Endodermal cell (in vitro differentiated cells): ENCODE results near the gene CHST11. TPM values are rescaled to one million over a fixed set of nuclear protein-coding genes. Genes with fewer than 3 reads are reported as not detected.

ENCODE experiments used
- DNase-seq: peaks from one replicate; pipeline ENCODE4 v3.0.0-alpha.2; 2017
- H3K27ac ChIP-seq: 2 replicates; pipeline ENCODE4 v1.5.1; 2013; ENCODE audit warnings: mild to moderate bottlenecking, low read depth, low read length, moderate library complexity
- H3K27me3 ChIP-seq: 2 replicates; pipeline ENCODE4 v1.6.1; 2013; ENCODE audit warnings: mild to moderate bottlenecking, low read length, moderate library complexity; ENCODE audit not compliant: insufficient read depth, control insufficient read depth, poor library complexity, severe bottlenecking
- H3K36me3 ChIP-seq: 2 replicates; pipeline ENCODE4 v1.7.0; 2013; ENCODE audit warnings: mild to moderate bottlenecking, low read length, moderate library complexity; ENCODE audit not compliant: control insufficient read depth, insufficient read depth
- H3K4me1 ChIP-seq: one replicate; pipeline ENCODE4 v1.7.0; 2013; ENCODE audit warnings: low read length; ENCODE audit not compliant: control insufficient read depth, insufficient read depth
- H3K4me3 ChIP-seq: 2 replicates; pipeline ENCODE4 v1.5.1; 2013; ENCODE audit warnings: mild to moderate bottlenecking, low read length, moderate library complexity
- H3K9ac ChIP-seq: 2 replicates; pipeline ENCODE4 v1.6.1; 2013; ENCODE audit warnings: mild to moderate bottlenecking, low read length, moderate library complexity; ENCODE audit not compliant: poor library complexity, severe bottlenecking; ENCODE audit errors: extremely low read depth
- H3K9me3 ChIP-seq: 2 replicates; pipeline ENCODE4 v1.6.1; 2013; ENCODE audit warnings: mild to moderate bottlenecking, low read length, moderate library complexity; ENCODE audit not compliant: control insufficient read depth
- H3K27ac Mint-ChIP-seq: 2 replicates; pipeline ENCODE4 v1.8.0; 2020; ENCODE audit warnings: mixed read lengths
- H3K27me3 Mint-ChIP-seq: 2 replicates; pipeline ENCODE4 v1.8.0; 2021; ENCODE audit warnings: mild to moderate bottlenecking, mixed read lengths; ENCODE audit not compliant: insufficient read depth
- H3K36me3 Mint-ChIP-seq: 2 replicates; pipeline ENCODE4 v1.8.0; 2020; ENCODE audit warnings: low read depth, mixed read lengths
- H3K4me1 Mint-ChIP-seq: 2 replicates; pipeline ENCODE4 v1.8.0; 2020; ENCODE audit warnings: mixed read lengths
- H3K4me3 Mint-ChIP-seq: 2 replicates; pipeline ENCODE4 v1.8.0; 2020; ENCODE audit warnings: mild to moderate bottlenecking, moderate library complexity, mixed read lengths
- H3K9me3 Mint-ChIP-seq: 2 replicates; pipeline ENCODE4 v1.8.0; 2020; ENCODE audit warnings: mild to moderate bottlenecking, mixed read lengths
- CTCF ChIP-seq: fragments of 200-600 bp; sonication (generic); conservative IDR thresholded peaks from 2 replicates; pipeline ENCODE4 v1.5.0; 2021; ENCODE audit warnings: antibody characterized with exemption, mild to moderate bottlenecking
- WGBS, 2 experiments: methylation state at CpG; one replicate each; pipeline versions ENCODE4 v1.1.5 to v1.1.7; 2013; ENCODE audit warnings: missing lambda C conversion rate in 2 of 2, mixed read lengths in 1 of 2; ENCODE audit not compliant: insufficient coverage in 1 of 2, insufficient read length in 1 of 2; 5-methylcytosine and 5-hydroxymethylcytosine counted together
- total RNA-seq, 2 donors: library from RNA; stranded (reverse); fragmentation: NEBNext Ultra II Directional in 1 of 2; extraction: Animal tissue kit (Norgen Biotek cat#: 25700) in 1 of 2; gene quantifications; 2 replicates in 1 of 2; 3 replicates in 1 of 2; pipeline ENCODE4 v1.2.1, GENCODE V29; 2021

Gene CHST11
- total RNA-seq, 2 donors from 2014 or later, result 30.7 to 36.2 TPM

DNA sequence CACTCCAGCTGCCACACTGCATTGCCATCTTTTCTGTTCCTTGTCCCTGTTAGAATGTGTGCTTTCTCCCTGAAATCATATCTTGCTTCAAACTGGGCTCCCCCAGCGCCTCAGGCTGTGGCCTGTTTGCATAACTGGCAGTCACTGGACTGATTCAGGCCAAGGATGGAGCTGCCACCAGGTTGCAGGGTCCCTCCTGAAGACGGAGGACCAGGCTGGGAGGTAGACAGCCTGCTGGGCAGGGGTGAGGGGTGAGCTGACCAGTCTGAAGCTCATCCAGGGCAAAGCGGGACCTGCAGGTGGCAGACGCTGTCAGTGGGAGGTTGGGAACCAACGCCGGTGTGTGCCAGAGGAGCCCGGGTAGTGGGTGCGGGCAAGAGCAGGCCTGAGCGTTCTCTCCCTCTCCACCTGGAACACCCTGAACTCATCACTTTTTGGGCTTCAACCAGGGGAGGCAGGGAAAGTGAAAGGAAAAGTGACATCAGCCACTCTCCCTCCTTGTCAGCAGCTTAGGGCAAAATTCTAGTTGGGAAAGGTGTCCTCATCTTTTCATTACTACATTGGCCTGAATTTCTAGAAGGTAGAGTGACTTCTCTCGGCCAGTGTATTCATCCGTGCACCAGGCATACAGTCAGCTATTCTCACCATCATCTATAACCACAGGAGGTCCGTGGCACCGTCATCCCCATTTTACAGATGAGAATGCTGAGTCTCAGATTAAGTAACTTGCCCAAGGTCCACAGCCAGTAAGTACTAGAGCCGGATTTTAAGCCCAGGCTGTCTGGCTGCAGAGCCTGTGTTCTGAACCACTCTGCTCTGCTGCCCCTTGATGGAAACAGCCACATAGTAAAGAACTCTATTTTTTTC, 282.3 kb downstream of the CHST11 start:
- H3K36me3 ChIP-seq, result no peaks in the 10 kb centered on the region
- no peak for DNase-seq
- no peaks in the 10 kb centered on the region for H3K27me3 Mint-ChIP-seq
- H3K27ac Mint-ChIP-seq, result no peak overlapping the region
- no peaks in the 10 kb centered on the region for H3K36me3 Mint-ChIP-seq
- peaks cover 4% of the 10 kb centered on the region for H3K9me3 Mint-ChIP-seq
- no peak for TF ChIP-seq CTCF
- no peaks in the 10 kb centered on the region for H3K9me3 ChIP-seq
- WGBS, 2 experiments, result 93 to 94% methylated on average over 6 to 14 of the region's 14 CpGs
- H3K4me3 Mint-ChIP-seq, result no peak overlapping the region
- no peak overlapping the region for H3K27ac ChIP-seq
- H3K27me3 ChIP-seq, result no peaks in the 10 kb centered on the region
- no peak overlapping the region for H3K4me3 ChIP-seq
- peaks cover 19% of the 10 kb centered on the region for H3K4me1 Mint-ChIP-seq
- H3K9ac ChIP-seq, result no peak overlapping the region
- H3K4me1 ChIP-seq, result peaks cover 4% of the 10 kb centered on the region

DNA sequence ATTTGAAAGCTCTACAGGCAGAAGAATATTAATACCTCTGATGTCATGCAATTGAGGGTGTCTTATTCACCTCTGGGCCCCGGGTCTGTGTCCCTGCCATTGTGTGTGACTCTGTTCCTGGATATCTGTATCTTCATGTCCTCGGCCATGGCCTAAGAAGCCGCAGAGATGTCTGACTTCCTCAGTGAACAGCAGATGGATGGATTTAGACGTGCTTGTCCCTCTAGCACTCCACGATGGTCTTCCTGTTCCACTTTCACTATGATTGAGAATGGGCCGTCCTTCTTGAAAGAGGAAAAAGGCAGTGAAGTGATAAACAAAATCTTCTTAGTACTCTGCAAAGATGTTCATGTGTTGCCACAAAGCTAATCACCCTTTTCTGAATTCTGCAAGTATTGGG, 283.9 kb downstream of the CHST11 start:
- Histone ChIP-seq H3K36me3 (no peaks in the 10 kb centered on the region), H3K9me3 (no peaks in the 10 kb centered on the region), H3K4me1 (peaks cover 4% of the 10 kb centered on the region), H3K27me3 (no peaks in the 10 kb centered on the region), H3K27ac (no peak overlapping the region), H3K4me3 (no peak overlapping the region), H3K9ac (no peak overlapping the region)
- Mint-ChIP-seq H3K36me3 (no peaks in the 10 kb centered on the region), H3K4me1 (peaks cover 26% of the 10 kb centered on the region), H3K9me3 (peaks cover 4% of the 10 kb centered on the region), H3K27ac (no peak overlapping the region), H3K27me3 (no peaks in the 10 kb centered on the region), H3K4me3 (no peak overlapping the region)
- no peak for TF ChIP-seq CTCF
- WGBS, 2 experiments, result 95 to 96% methylated on average over 6 of the region's 6 CpGs
- no peak for DNase-seq

DNA sequence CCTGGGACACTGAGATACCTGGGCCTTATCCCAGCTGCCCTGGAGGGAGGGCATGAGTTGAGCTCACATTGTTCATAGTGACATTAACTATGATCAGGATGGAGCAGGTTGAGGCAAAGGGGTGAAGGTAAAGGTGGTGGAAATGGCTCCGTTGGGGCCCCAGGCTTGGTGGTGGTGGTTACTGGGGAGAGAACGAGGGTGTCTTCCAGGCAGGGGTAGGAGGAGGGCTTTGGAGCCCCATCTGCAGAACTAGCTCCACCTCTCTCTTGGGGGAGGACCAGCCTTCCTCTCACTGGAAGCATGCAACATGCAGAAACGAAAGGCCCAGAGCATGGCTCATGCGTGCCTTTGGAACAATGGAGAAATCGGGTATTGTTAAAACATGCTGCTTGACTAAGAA, 284.3 kb downstream of the CHST11 start:
- H3K27me3 ChIP-seq, result no peaks in the 10 kb centered on the region
- no peak overlapping the region for H3K4me3 ChIP-seq
- peaks cover 4% of the 10 kb centered on the region for H3K9me3 Mint-ChIP-seq
- peaks cover 30% of the 10 kb centered on the region for H3K4me1 Mint-ChIP-seq
- H3K27ac ChIP-seq, result no peak overlapping the region
- DNase-seq, result no peak
- no peak overlapping the region for H3K9ac ChIP-seq
- no peaks in the 10 kb centered on the region for H3K9me3 ChIP-seq
- peaks cover 7% of the 10 kb centered on the region for H3K4me1 ChIP-seq
- H3K36me3 Mint-ChIP-seq, result no peaks in the 10 kb centered on the region
- no peaks in the 10 kb centered on the region for H3K27me3 Mint-ChIP-seq
- no peaks in the 10 kb centered on the region for H3K36me3 ChIP-seq
- 89 to 96% methylated on average over 5 of the region's 5 CpGs for WGBS, 2 experiments
- H3K4me3 Mint-ChIP-seq, result no peak overlapping the region
- no peak overlapping the region for H3K27ac Mint-ChIP-seq
- no peak for TF ChIP-seq CTCF
